GM18507 (cell line): ENCODE data around the gene PARN.

Source experiments
- DNase-seq: peaks from one replicate; pipeline ENCODE4 v3.0.0; 2011; ENCODE audit warnings: low read depth; ENCODE audit not compliant: insufficient read length; ENCODE audit errors: extremely low spot score
- FAIRE-seq: peaks from 2 replicates; lab custom pipeline; 2011; peaks lifted over from hg19 to GRCh38; lab: Jason Lieb, UNC

PARN gene

DNA sequence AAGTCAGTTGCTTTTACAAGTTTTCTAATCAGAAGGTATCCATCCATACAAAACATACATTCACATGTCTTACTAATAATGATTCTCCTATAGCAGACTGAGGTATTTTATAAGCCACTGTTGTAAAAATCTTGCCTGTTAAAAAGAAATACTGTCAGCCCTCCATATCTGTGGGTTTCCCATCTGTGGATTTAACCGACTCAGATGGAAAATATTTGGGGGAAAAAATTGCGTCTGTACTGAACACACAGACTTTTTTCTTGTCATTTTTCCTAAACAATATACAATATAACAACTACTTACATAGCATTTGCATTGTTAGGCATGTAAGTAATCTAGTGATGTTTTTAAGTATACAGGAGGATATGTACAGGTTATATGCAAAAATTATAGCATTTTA, 90.4 kb downstream of the PARN start:
- no peak for DNase-seq
- FAIRE-seq, result no peak

DNA sequence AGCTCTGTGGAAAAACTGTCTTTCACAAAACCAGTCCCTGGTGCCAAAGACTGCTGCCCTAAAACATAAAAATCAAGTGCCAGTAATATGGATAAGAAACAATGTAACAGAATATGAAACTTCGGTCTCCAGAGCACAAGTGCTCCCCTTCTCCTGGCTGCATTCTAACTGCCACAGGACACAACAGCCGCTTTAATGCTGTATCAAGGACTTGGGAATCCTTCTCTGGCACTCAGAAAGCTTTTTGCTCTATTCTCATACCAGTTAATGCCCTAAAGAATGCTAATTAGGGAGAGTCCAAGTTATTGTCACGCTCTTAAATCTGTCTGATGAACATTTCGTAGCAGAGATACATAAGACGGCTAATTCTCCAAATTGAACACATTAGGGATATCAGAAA, 90.9 kb downstream of the PARN start:
- FAIRE-seq (no peak), DNase-seq (no peak)

DNA sequence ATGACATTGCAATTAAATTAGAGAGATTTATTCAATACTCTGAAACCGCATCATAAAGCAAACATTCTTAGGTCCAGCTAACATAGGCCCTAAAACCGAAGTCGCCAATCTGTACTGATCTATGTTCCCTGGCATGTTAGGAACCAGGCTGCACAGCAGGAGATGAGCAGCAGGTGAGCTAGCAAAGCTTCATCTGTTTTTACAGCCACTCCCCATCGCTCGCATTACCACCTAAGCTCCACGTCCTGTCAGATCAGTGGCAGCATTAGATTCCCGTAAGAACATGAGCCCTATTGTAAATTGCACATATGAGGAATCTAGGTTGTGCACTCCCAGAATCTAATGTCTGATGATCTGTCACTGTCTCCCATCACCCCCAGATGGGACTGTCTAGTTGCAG, 91.5 kb downstream of the PARN start:
- DNase-seq (no peak), FAIRE-seq (no peak)

DNA sequence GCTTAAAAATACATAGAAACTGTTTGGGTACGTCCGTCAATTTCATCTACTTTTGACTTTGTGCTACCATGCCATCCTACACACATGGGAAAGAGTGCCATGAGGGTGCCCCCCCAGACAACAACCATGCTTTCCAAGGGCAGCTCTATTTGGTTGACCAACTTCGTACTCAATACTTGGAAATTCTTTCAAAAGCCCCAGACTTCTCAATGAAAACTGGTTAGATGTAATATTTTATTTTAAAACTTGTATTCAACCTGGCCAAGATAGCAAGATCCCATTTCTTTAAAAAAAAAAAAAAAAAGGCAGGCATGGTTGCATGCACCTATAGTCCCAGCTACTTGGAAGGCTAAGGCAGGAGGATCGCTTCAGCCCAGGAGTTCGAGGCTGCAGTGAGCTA, 98.4 kb downstream of the PARN start:
- FAIRE-seq (no peak), DNase-seq (no peak)

DNA sequence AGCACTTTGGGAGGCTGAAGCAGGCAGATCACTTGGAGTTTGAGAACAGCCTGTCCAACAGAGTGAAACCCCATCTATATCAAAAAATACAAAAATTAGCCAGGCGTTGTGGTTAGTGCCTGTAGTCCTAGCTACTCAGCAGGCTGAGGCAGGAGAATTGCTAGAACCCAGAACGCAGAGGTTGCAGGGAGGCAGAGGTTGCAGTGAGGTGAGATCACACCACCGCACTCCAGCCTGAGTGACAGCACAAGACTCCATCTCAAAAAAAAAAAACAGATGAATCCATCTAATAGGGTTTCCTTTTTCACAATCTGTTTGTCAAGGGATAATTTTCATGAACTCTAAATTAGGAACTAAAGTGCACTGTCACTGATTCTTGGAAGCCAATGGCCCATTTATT, 99.0 kb downstream of the PARN start:
- DNase-seq (no peak), FAIRE-seq (no peak)

DNA sequence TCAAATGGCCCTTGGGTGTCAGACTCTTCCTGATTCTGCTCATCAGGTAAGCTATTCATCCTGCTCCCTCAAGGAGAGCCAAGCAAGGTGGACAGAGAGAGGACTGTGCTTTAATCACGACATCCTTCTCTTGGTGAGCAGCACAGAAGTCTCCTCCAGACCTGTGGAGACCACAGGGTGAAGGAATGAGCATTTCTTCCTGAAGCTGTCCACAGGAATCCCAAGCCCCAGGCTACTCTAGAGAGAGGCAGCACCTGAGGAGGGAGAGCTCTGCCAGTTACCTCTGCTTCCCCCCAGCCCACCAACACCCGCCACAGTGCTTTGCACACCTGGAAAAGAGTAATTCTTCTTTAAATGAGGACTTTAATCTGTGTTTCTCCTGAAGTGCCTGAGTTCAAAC, 100.0 kb downstream of the PARN start:
- DNase-seq, result no peak
- FAIRE-seq, result no peak

DNA sequence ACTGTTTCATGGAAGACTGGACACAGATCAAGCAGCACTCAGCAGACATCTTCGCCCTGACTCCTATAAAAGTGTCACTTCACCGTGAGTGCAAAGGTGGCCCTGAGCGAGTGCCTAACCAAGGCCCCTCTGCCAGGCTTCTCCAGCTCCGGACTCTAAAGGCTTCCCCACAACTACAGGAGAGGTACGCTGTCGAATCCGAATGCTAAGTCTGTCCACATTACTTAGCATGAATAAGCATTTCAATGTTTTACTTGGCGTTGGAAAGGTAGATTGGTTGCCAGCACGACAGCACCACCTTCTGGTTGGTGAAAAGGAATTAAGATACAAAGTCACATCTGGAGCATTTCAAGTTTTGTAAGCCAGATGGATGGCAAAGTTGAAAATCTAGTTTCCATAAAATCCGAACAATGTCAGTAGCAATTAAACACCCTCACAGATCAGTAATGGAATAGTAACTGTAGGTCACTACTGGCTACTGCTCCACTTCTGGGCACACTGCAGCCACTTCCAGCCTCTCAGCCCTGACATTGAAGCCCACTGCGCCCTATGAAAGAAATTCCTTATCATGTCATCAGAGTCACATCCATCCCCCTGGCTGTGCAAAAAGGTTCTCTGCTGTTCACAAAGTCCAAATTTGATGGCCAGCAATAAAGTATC, 100.9 kb downstream of the PARN start:
- DNase-seq, result peak; percentile 42

DNA sequence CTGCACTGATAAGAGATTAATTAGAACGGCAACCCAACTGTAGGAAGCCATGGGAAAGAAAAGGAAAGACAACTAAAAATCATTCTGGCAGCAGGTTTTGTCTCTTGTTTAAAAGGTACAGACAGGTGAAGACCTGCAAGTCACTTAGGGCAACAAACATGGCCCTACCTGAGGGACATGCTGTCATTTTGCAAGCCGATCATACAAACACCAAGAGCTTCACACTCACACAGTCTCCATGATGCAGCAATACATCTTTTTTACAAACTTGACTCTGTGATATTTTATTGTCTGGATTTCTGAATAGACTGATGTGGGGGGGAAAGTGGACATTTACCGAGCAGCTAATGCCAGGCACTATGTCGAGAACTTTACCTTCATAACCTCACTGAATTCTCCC, 101.8 kb downstream of the PARN start:
- FAIRE-seq, result no peak
- DNase-seq, result no peak

More for the DNA sequence above, 100.9 kb downstream of the PARN start:
- FAIRE-seq, result peak; percentile 85

DNA sequence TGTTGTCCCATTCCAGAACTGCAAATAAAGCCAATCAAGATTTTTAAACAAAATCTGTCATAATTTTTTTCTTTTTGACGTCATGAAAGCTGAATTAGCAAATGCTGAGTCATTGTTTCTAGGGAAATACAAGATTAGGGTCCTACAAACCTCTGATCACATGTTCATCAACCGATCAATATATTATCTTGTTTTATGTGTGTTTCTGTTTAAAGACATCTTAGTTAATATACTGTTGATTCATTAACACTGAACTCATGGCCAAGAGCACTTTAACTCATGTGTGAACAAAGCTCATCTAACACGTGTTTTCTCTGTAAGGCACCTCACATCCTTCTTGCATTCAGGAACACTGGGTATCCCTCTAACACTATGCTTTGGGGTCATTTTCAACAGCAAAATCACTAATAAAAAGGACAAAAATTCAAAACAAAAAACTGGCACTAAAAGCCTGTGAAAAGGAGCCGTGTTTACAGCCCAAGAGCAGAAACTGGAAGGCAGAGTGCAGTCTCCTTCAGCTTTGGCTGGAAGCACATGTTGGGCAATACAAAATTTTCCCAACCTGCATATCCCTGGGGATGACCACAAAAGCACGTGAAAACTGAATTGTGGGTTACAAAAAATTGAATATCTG, 102.5 kb downstream of the PARN start:
- FAIRE-seq (no peak), DNase-seq (no peak)

DNA sequence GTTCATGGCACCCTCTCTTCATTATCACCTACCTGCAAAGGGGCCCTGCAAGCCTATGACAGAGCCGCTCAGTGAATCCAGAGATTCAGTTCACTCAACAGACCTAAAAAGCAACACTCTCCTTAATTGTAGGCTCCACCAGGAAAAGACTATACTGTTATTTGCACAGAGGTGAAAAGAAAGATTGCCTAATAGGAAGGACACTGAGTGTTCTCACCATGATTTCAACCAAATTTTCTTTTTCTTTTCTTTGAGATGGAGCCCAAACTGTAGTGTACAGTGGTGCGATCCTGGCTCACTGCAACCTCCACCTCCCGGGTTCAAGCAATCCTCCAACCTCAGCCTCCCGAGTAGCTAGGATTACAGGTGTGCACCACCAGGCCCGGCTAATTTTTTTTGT, 104.5 kb downstream of the PARN start:
- FAIRE-seq, result no peak

DNA sequence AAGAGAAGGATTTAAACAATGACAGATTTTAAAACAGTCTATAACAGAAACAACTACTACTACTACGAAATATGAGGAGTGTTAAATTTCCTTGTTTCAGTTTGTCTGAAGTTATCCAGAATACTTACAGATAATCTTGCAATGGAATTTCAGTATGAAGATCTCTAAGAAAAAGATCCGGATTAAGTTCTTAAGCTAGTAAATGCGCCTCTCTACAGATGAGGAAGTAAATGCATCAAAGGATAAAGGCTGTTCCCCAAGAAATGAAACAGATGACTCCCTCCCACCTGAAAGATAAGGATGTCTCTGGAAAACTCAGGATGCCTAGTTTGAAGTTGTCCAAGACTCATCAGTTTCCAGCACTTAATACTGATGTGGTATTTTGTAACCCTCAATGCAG, 105.1 kb downstream of the PARN start:
- FAIRE-seq, result no peak

More for the DNA sequence above, 104.5 kb downstream of the PARN start:
- DNase-seq, result no peak

DNA sequence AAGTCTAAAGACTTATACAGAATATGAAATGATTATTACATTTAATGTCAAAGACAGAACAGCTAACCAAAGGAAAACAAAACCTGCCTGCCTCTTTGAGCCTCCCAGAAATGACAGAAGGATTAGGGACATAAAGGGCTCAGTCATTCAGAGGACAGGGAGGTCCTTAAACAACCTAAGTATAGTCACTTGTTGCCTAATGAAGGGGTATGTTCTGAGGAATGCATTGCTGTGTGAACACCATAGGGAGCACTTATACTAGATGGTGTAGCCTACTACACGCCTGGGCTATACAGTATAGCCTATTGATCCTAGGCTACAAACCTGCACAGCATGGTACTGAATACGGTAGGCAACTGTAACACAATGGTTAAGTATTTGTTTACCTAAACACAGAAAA, 106.4 kb downstream of the PARN start:
- FAIRE-seq (no peak), DNase-seq (no peak)

More for the DNA sequence above, 105.1 kb downstream of the PARN start:
- DNase-seq, result no peak

DNA sequence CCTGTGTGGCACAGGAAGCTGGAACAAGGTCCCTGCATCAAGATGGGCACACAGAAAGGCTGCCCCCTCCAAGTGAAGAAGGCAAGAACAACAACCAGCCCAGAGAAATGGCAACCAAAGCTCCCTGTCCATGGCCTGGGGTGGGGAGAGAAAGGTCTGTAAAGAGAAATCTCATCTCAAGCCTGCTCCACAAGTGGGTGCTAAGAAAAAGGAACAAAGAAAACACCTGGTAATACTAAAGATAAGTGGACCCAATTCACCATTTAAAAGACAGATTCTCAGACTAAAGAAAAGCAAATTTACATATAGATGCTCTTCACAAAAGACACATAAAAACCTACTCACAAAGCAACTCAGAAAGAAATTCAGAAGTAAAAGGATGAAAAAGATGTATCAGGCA, 107.4 kb downstream of the PARN start:
- no peak for FAIRE-seq
- DNase-seq, result no peak

DNA sequence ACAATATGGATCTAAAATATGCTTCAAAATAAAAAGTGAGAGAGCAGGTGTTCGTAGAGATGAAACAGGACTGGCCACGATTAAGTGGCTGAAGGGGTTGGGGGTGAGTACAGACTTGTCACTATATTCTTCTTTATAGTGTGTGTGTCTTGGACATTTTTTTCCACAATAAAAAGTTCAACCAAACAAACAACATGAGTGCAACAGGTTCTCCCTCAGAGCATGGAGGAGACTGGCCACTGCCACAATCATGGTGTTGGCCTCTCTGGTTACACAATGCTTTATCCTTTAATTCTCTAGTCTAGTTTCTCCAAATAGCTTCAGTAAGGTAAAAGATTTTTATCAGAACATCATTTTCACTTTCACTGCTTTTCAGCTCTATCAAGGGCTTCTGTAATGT, 109.3 kb downstream of the PARN start:
- FAIRE-seq (no peak), DNase-seq (no peak)

DNA sequence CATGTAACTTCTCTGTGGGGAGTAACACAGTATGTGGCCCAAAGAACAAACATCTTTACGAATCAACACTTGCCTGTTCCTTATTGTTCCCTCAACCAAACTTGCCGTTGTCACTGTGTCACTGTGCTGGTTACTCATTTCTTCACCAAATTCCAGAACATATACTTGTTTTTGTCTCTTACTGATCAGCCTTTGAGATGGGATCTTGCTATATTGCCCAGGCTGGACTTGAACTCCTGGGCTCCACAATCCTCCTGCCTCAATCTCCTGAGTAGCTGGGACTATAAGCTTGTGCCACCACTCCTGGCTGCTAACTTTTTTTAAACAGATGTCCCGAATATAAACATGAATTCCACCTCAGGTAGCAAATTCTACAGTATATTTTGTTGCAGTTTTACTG, 115.1 kb downstream of the PARN start:
- FAIRE-seq, result no peak
- no peak for DNase-seq

DNA sequence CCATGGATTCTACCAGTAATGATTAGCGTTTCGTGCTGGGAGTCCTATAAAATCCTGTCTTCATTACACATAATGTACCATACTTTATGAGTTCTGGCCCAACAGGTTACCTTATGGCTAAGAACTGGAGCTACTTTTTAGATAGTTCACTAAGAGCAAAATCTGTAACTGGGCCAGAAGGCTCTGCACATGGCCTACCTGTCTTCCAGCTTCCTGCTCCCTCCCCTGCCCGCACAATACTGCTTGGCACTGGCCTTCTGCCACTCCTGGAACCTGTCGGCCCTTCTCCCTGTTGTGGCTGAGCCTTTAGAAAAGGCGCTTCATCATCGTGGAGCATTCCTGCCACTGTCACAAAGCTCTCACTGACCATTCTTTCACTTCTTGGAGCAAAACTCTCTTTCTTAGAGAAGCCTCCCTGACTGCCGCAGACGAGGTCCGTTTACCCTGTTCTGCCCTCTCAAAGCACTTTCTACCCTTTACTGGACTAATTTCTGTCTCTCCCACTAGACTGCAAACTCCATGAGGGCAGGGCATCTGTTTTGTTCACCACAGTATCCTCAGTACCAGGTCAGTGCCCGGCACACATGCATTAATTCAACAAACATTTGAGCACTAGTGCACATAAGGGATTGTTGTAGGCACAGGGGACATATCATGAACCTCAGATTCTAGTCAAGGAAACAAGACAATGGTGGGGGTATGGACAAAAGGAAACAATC, 116.5 kb downstream of the PARN start:
- FAIRE-seq, result no peak
- DNase-seq, result no peak

DNA sequence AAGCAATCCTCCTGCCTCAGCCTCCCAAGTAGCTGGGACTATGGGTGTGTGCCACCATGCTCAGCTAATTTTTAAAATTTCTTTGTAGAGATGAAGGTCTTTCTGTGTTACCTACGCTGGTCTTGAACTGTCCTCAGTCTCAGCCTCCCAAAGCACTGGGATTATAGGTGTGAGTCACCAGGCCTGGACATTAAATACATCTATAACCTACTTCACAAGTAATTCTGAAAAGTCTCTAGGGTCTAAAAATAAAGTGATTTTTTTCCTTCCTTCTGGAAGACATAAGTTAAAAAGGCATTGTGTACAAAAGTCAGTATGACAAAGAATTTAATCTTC, 118.3 kb downstream of the PARN start:
- no peak for FAIRE-seq
- no peak for DNase-seq

DNA sequence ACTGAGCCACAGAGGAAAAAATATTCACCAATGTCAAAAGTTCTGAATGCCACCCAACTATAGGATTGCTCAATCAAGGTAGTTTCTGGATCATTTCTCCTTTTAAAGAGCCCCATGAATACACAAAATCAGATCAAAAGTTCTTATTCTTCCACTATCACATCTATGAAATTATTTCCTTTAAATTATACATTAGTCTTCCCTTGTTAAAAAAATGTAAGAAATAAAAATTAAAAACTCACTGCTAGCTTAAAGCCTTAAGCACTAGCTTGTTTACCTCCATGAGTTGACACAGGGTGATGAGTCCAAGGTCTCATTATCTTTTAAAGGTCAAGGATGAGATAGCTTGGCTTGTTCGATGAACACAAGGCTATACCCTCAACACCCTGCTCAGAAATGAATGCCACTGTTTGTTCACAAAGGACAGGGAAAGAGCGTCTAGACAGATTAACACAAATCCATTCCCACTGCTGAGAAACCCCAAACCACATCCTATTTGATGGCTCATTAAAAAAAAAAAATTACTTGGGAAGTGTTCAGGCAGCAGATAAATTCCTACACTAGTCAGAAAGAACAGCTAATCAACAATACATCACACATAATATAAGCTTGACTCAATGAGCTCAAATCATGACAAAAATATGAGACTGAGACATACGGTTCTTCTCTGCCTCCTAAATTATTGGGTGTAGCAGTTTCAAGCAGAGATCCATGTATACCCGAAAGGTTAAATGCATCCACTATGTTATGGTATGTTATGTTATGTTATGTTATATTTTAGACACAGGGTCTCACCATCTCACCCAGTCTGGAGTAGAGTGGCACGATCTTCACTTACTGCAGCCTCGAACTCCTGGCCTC, 118.9 kb downstream of the PARN start:
- DNase-seq (no peak), FAIRE-seq (no peak)

DNA sequence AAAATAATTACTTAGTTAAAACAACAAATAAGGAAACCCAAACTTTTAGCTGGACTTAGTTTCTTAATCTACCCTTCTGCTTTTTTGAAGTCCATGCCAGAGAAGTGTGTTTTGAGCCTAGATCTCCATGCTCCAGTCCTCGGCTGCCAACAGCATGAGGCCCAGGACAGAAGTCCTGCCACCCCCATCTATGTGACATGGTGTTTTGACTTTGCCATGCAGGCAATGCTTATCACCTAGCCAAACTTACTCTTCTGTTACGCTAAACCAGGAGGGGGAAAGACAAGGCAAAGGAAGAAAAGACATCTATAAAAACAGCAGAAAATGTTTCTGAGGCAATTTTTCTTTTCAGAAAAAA, 119.5 kb downstream of the PARN start:
- DNase-seq (no peak), FAIRE-seq (no peak)

DNA sequence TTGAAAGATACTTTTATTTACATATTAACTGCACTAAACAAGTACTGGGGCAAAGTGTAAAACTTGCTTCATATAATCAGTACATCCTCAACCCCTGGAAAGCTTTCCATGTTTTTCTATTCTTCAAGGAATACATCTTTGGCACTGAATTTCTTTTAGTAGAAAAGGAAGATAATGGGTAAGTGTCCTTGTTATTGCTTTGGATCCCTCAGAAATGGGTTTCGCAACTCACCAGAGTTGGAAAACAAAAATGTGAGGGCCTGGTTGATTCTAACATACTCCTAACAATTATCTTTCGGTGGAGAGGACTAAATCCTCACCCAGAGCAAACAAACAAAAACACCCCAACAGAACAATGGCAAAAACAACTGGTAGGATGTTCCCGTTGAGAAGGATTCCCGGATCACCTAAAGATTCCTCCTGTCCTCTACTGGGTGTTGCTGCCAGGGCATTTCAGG, 120.4 kb downstream of the PARN start:
- DNase-seq, result no peak

More for the DNA sequence above, 120.4 kb downstream of the PARN start:
- FAIRE-seq, result no peak
